ENCODE results near the gene PTPN4.

PTPN4 gene

GRCh38 chr2:119941981-119942513 lies 182.3 kb downstream of the PTPN4 start:
- no peak for TF ChIP-seq CTCF (IDR thresholded peaks at IDR 0.05; ENCODE audit: unreplicated experiment in 3 of 3)
- Mint-ChIP-seq H3K27me3 (ENCODE audit: low read depth) (no peaks in the 10 kb centered on the region), H3K36me3 (ENCODE audit: low read depth) (peaks cover 16% of the 10 kb centered on the region), H3K4me1 (peaks cover 5% of the 10 kb centered on the region), H3K4me3 (no peak overlapping the region), H3K27ac (peak overlapping the region in 1 of 3 experiments; percentile 20), H3K9me3 (no peaks in the 10 kb centered on the region)

GRCh38 chr2:119943058-119943457 lies 183.3 kb downstream of the PTPN4 start:
- H3K36me3 Mint-ChIP-seq (ENCODE audit: low read depth): peaks cover 16% of the 10 kb centered on the region
- no peak for TF ChIP-seq CTCF (IDR thresholded peaks at IDR 0.05; ENCODE audit: unreplicated experiment in 3 of 3)
- H3K27me3 Mint-ChIP-seq (ENCODE audit: low read depth): no peaks in the 10 kb centered on the region
- H3K9me3 Mint-ChIP-seq: no peaks in the 10 kb centered on the region
- H3K27ac Mint-ChIP-seq: peak overlapping the region in 2 of 3 experiments; percentile 20 to 29
- peaks cover 5% of the 10 kb centered on the region for H3K4me1 Mint-ChIP-seq
- H3K4me3 Mint-ChIP-seq: no peak overlapping the region

- H3K4me3 Mint-ChIP-seq: no peak overlapping the region
- H3K9me3 Mint-ChIP-seq: no peaks in the 10 kb centered on the region
- no peak overlapping the region for H3K27ac Mint-ChIP-seq
- no peak for TF ChIP-seq CTCF (IDR thresholded peaks at IDR 0.05; ENCODE audit: unreplicated experiment in 3 of 3)
- H3K36me3 Mint-ChIP-seq (ENCODE audit: low read depth): peaks cover 27% of the 10 kb centered on the region
- peaks cover 10% of the 10 kb centered on the region for H3K4me1 Mint-ChIP-seq
- no peaks in the 10 kb centered on the region for H3K27me3 Mint-ChIP-seq (ENCODE audit: low read depth)
Observed at GRCh38 chr2:119947535-119947934, 187.8 kb downstream of the PTPN4 start.

- Mint-ChIP-seq H3K4me3 (no peak overlapping the region), H3K27me3 (ENCODE audit: low read depth) (no peaks in the 10 kb centered on the region), H3K36me3 (ENCODE audit: low read depth) (peaks cover 55% of the 10 kb centered on the region), H3K9me3 (no peaks in the 10 kb centered on the region), H3K27ac (peak overlapping the region in 1 of 3 experiments; percentile 11), H3K4me1 (peaks cover 7% of the 10 kb centered on the region)
- no peak for TF ChIP-seq CTCF (IDR thresholded peaks at IDR 0.05; ENCODE audit: unreplicated experiment in 3 of 3)
Observed at GRCh38 chr2:119950966-119951365, 191.2 kb downstream of the PTPN4 start.

GRCh38 chr2:119958670-119959268 lies 199.0 kb downstream of the PTPN4 start:
- TF ChIP-seq CTCF (IDR thresholded peaks at IDR 0.05; ENCODE audit: unreplicated experiment in 3 of 3): no peak
- Mint-ChIP-seq H3K27me3 (ENCODE audit: low read depth) (no peaks in the 10 kb centered on the region), H3K4me3 (no peak overlapping the region), H3K9me3 (peaks cover 3% of the 10 kb centered on the region), H3K27ac (no peak overlapping the region), H3K4me1 (no peaks in the 10 kb centered on the region), H3K36me3 (ENCODE audit: low read depth) (peaks cover 86% of the 10 kb centered on the region)

- H3K27me3 Mint-ChIP-seq (ENCODE audit: low read depth): no peaks in the 10 kb centered on the region
- no peaks in the 10 kb centered on the region for H3K4me1 Mint-ChIP-seq
Observed at GRCh38 chr2:119960821-119961220, 201.1 kb downstream of the PTPN4 start.

More at GRCh38 chr2:119960821-119961220, 201.1 kb downstream of the PTPN4 start:
- Mint-ChIP-seq H3K9me3 (peaks cover 3% of the 10 kb centered on the region), H3K36me3 (ENCODE audit: low read depth) (peaks cover 87% of the 10 kb centered on the region), H3K4me3 (no peak overlapping the region), H3K27ac (peak overlapping the region in 1 of 3 experiments; percentile 67)
- TF ChIP-seq CTCF (IDR thresholded peaks at IDR 0.05; ENCODE audit: unreplicated experiment in 3 of 3): no peak
